Testis (tissue), 3 donors: ENCODE measurements around the gene ZNF22. TPM values are rescaled to one million over a fixed set of nuclear protein-coding genes. Genes with fewer than 3 reads are reported as not detected.
A peak's percentile ranks its signal among the peaks of the same experiment; 100 is the strongest.

Experiments used
- DNase-seq: peaks from one replicate; pipeline ENCODE4 v3.0.0-alpha.2; 2019
- H3K27ac ChIP-seq, 2 donors: fragments of 200-600 bp; sonication (generic); one replicate each; pipeline ENCODE4 v1.5.1; 2019
- H3K27me3 ChIP-seq: fragments of 200-600 bp; sonication (generic); one replicate; pipeline ENCODE4 v1.5.1; 2019
- H3K36me3 ChIP-seq: fragments of 200-600 bp; sonication (generic); one replicate; pipeline ENCODE4 v1.5.1; 2017; ENCODE audit warnings: low read depth; ENCODE audit errors: missing control alignments
- H3K4me1 ChIP-seq: fragments of 200-600 bp; sonication (generic); one replicate; pipeline ENCODE4 v1.5.1; 2019
- H3K4me3 ChIP-seq, 2 donors: fragments of 200-600 bp; sonication (generic); one replicate each; pipeline ENCODE4 v1.5.1; 2017 to 2019
- H3K9me3 ChIP-seq: fragments of 200-600 bp; sonication (generic); one replicate; pipeline ENCODE4 v1.5.1; 2017
- POLR2A ChIP-seq: fragments of 450-650 bp; IDR thresholded peaks from one replicate; pipeline ENCODE4 v1.6.1; 2017; ENCODE audit warnings: antibody characterized with exemption, mild to moderate bottlenecking, moderate library complexity
- WGBS, 2 donors: methylation state at CpG; one replicate each; pipeline ENCODE4 v1.1.5; 2018; 5-methylcytosine and 5-hydroxymethylcytosine counted together
- intact Hi-C: fragments of 100-400 bp; cut with DNase I; formaldehyde crosslinking; loops from one replicate; pipeline ENCODE4 v1.15.1; 2023; ENCODE audit warnings: low total_unique reads
- polyA plus RNA-seq: library from polyadenylated mRNA; stranded (reverse); fragments of 350-450 nt; fragmentation: Illumina TruSeq; extraction: RNeasy Lipid Tissue Mini Kit (QIAGEN cat#74804); gene quantifications from one replicate; pipeline ENCODE4 v1.2.3, GENCODE V29; 2014; ENCODE audit warnings: low read depth, low replicate concordance; ENCODE audit not compliant: insufficient read depth
- total RNA-seq, 2 donors: library from RNA; depleted of rRNA; stranded (reverse); fragments of >200 nt; gene quantifications; one replicate each; pipeline ENCODE4 v1.2.3, GENCODE V29; 2016
- TF ChIP-seq, protein P1 (sequence below), 3 experiments: fragments of 450-650 bp in 2 of 3; fragments of 200-600 bp in 1 of 3; sonication (generic) in 1 of 3; IDR thresholded peaks; one replicate each; pipeline ENCODE4 v1.5.1; 2016 to 2019; ENCODE audit warnings: antibody characterized with exemption in 3 of 3, mild to moderate bottlenecking in 2 of 3, moderate library complexity in 1 of 3

Gene ZNF22
- total and polyA plus RNA-seq, 3 donors from 2014 or later: 12.6 TPM

GRCh38 chr10:44978570-44979280, 22.0 kb upstream of the ZNF22 start, which contains the start of gene DEPP1:
TSS of gene DEPP1 (minus strand) at chr10:44978809. CDS start at chr10:44978030, 779 bp downstream.
- Histone ChIP-seq H3K27me3 (no peaks in the 10 kb centered on the region), H3K9me3 (no peaks in the 10 kb centered on the region), H3K4me1 (peaks cover 59% of the 10 kb centered on the region), H3K36me3 (no peaks in the 10 kb centered on the region), H3K4me3 (peak within 1 kb of the TSS; percentile 49 to 77), H3K27ac (peak within 1 kb of the TSS; percentile 81 to 88)
- TF ChIP-seq, protein P1, sequence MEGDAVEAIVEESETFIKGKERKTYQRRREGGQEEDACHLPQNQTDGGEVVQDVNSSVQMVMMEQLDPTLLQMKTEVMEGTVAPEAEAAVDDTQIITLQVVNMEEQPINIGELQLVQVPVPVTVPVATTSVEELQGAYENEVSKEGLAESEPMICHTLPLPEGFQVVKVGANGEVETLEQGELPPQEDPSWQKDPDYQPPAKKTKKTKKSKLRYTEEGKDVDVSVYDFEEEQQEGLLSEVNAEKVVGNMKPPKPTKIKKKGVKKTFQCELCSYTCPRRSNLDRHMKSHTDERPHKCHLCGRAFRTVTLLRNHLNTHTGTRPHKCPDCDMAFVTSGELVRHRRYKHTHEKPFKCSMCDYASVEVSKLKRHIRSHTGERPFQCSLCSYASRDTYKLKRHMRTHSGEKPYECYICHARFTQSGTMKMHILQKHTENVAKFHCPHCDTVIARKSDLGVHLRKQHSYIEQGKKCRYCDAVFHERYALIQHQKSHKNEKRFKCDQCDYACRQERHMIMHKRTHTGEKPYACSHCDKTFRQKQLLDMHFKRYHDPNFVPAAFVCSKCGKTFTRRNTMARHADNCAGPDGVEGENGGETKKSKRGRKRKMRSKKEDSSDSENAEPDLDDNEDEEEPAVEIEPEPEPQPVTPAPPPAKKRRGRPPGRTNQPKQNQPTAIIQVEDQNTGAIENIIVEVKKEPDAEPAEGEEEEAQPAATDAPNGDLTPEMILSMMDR (IDR thresholded peaks at IDR 0.05): no peak
- TF ChIP-seq POLR2A: peak; percentile 76
- peak; percentile 97 for DNase-seq
- 34 to 44% methylated on average over 10 to 12 of the region's 12 CpGs for WGBS, 2 donors
- intact Hi-C loops: loop anchor here (5.0 kb wide), 1 partner anchor 46 kb away; no protein-coding TSS in a partner anchor

- intact Hi-C loops: loop anchor here (5.0 kb wide), 1 partner anchor 47 kb away; no protein-coding TSS in a partner anchor
- Histone ChIP-seq H3K9me3 (no peaks in the 10 kb centered on the region), H3K36me3 (no peaks in the 10 kb centered on the region), H3K27me3 (no peaks in the 10 kb centered on the region), H3K4me3 (no peak overlapping the region), H3K4me1 (peaks cover 53% of the 10 kb centered on the region), H3K27ac (peak overlapping the region; percentile 81 to 88)
- no peak for TF ChIP-seq POLR2A
- TF ChIP-seq, protein P1 (IDR thresholded peaks at IDR 0.05): no peak
- no peak for DNase-seq
- 87 to 91% methylated on average over 11 to 13 of the region's 13 CpGs for WGBS, 2 donors
These were observed 21.2 kb upstream of the ZNF22 start for GRCh38 chr10:44979281-44980191.

- WGBS, 2 donors: 78 to 86% methylated on average over 8 to 14 of the region's 14 CpGs
- Histone ChIP-seq H3K9me3 (no peaks in the 10 kb centered on the region), H3K27ac (peak overlapping the region; percentile 81 to 88), H3K4me1 (peaks cover 61% of the 10 kb centered on the region), H3K36me3 (no peaks in the 10 kb centered on the region), H3K4me3 (no peak overlapping the region), H3K27me3 (no peaks in the 10 kb centered on the region)
- DNase-seq: no peak
- intact Hi-C loops: no loop called here
- no peak for TF ChIP-seq POLR2A
- TF ChIP-seq, protein P1 (IDR thresholded peaks at IDR 0.05): no peak
These were observed 20.2 kb upstream of the ZNF22 start for GRCh38 chr10:44980309-44981171.

DNA sequence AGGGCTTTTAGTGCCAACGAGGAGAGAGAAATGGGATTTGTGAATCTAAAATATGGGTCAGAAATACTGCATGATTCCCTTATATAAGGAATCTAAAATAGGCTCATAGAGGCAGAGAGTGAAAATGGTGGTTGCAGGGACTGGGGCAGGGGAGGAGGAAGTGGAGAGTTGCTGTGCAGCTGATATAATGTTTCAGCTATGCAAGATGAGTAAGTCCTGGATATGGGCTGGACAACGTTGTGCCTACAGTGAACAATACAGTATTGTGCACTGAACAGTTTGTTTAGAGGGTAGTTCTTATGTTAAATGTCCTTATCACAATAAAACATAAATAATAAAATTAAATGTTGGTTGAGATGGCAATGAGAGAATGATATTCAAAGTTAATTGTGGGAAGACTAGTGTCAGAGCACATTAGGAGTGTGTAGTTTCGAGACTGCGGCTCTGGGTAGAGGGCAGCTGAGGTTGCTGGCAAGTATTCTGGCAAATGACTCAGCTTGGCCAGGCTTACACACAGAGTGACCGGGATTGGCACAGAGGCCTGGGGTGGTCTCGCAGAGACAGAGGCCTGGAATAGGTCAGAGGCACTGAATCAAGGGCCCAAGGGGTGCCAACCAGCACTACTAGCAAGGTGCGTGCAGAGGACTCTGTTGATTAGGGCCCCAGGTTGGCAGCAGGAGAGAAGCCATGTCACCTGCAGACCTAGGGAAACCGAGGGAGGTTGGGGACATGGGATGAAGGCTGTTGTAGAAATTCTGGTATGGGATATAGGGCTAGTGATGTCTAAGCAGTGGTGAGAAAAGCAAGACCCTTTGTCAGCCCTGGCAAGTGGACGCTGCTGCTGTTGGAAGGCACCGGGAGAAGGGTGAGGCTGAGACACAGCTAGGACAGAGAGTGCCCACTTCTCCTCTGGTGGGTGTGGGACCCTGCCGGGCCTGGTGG, 19.3 kb upstream of the ZNF22 start:
- Histone ChIP-seq H3K27me3 (no peaks in the 10 kb centered on the region), H3K36me3 (no peaks in the 10 kb centered on the region), H3K27ac (peak overlapping the region; percentile 81 to 88), H3K9me3 (no peaks in the 10 kb centered on the region), H3K4me3 (no peak overlapping the region), H3K4me1 (peaks cover 63% of the 10 kb centered on the region)
- 68 to 75% methylated on average over 9 to 11 of the region's 11 CpGs for WGBS, 2 donors
- intact Hi-C loops: no loop called here
- TF ChIP-seq, protein P1 (IDR thresholded peaks at IDR 0.05): no peak
- TF ChIP-seq POLR2A: no peak
- peak; percentile 70 for DNase-seq
